ENCODE measurements around the gene SLC35F1.

Gene SLC35F1

GRCh38 chr6:118206221-118206620 lies 299.2 kb downstream of the SLC35F1 start:
- no peak for DNase-seq

GRCh38 chr6:118207947-118208346 lies 300.9 kb downstream of the SLC35F1 start:
- DNase-seq, result no peak

GRCh38 chr6:118212451-118213173 lies 305.5 kb downstream of the SLC35F1 start:
- no peak for DNase-seq

GRCh38 chr6:118215269-118215668 lies 308.2 kb downstream of the SLC35F1 start:
- no peak for DNase-seq

- no peak for DNase-seq
These were observed 309.7 kb downstream of the SLC35F1 start for GRCh38 chr6:118216751-118217150.

GRCh38 chr6:118218156-118218555 lies 311.1 kb downstream of the SLC35F1 start:
- no peak for DNase-seq

- no peak for DNase-seq
These were observed 313.5 kb downstream of the SLC35F1 start for GRCh38 chr6:118220429-118221128.

- no peak for DNase-seq
These were observed 316.3 kb downstream of the SLC35F1 start for GRCh38 chr6:118223316-118223715.

- DNase-seq, result no peak
These were observed 321.8 kb downstream of the SLC35F1 start for GRCh38 chr6:118228886-118229285.

- no peak for DNase-seq
These were observed 333.9 kb downstream of the SLC35F1 start for GRCh38 chr6:118240878-118241528.

GRCh38 chr6:118246406-118246805 lies 339.3 kb downstream of the SLC35F1 start:
- no peak for DNase-seq

- no peak for DNase-seq
These were observed 341.1 kb downstream of the SLC35F1 start for GRCh38 chr6:118248171-118248570.

- DNase-seq, result no peak
These were observed 342.6 kb downstream of the SLC35F1 start for GRCh38 chr6:118249680-118250079.

GRCh38 chr6:118252474-118252873 lies 345.4 kb downstream of the SLC35F1 start:
- DNase-seq, result no peak

- no peak for DNase-seq
These were observed 346.7 kb downstream of the SLC35F1 start for GRCh38 chr6:118253741-118254140.

- DNase-seq, result no peak
These were observed 353.8 kb downstream of the SLC35F1 start for GRCh38 chr6:118260833-118261232.

GRCh38 chr6:118263921-118264486 lies 356.9 kb downstream of the SLC35F1 start:
- DNase-seq, result no peak

- no peak for DNase-seq
These were observed 362.6 kb downstream of the SLC35F1 start for GRCh38 chr6:118269659-118270058.

- no peak for DNase-seq
These were observed 370.6 kb downstream of the SLC35F1 start for GRCh38 chr6:118277631-118278030.

- DNase-seq, result no peak
These were observed 373.1 kb downstream of the SLC35F1 start for GRCh38 chr6:118280210-118280609.

GRCh38 chr6:118281291-118281690 lies 374.2 kb downstream of the SLC35F1 start:
- DNase-seq, result no peak

- peak; percentile 48 for DNase-seq
These were observed 376.7 kb downstream of the SLC35F1 start for GRCh38 chr6:118283766-118284165.

- DNase-seq, result no peak
These were observed 377.8 kb downstream of the SLC35F1 start for GRCh38 chr6:118284736-118285360.
